Lung (tissue), 13 donors: Measurements from ENCODE around the gene RPS27. TPM values are rescaled to one million over a fixed set of nuclear protein-coding genes. Genes with fewer than 3 reads are reported as not detected.
"Not testable (repeated sequence)": the region's sequence is repeated elsewhere in the genome, so short reads cannot be mapped to it uniquely, and the experiment has no call there.

Source experiments
- ATAC-seq: fragments of 200-7000 bp; cut with Tn5 transposase; one replicate; pipeline ENCODE4 v1.9.1; 2020; ENCODE audit warnings: moderate number of reproducible peaks; ENCODE audit not compliant: insufficient read depth, low FRiP score
- DNase-seq, 3 donors: peaks; one replicate each; pipeline ENCODE4 v3.0.0-alpha.2; 2013 to 2017
- H3K27ac ChIP-seq, 2 donors: one replicate each; pipeline ENCODE4 v1.5.1; 2013; ENCODE audit warnings: mild to moderate bottlenecking in 2 of 2, moderate library complexity in 2 of 2, control low read depth in 1 of 2, inconsistent platforms in 1 of 2, low read depth in 1 of 2, low read length in 1 of 2
- H3K27me3 ChIP-seq, 3 donors: one replicate each; pipeline ENCODE4 v1.5.1; 2013; ENCODE audit warnings: low read length in 2 of 3; ENCODE audit not compliant: control insufficient read depth in 3 of 3, insufficient read depth in 3 of 3
- H3K36me3 ChIP-seq, 4 donors: one replicate each; pipeline ENCODE4 v1.5.1; 2013; ENCODE audit warnings: low read length in 4 of 4, mild to moderate bottlenecking in 1 of 4, moderate library complexity in 1 of 4; ENCODE audit not compliant: control insufficient read depth in 4 of 4, insufficient read depth in 4 of 4
- H3K4me1 ChIP-seq, 5 donors: one replicate each; pipeline ENCODE4 v1.5.1; 2013; ENCODE audit warnings: low read length in 5 of 5, mild to moderate bottlenecking in 2 of 5, moderate library complexity in 1 of 5; ENCODE audit not compliant: control insufficient read depth in 5 of 5, insufficient read depth in 5 of 5
- H3K4me3 ChIP-seq: one replicate; pipeline ENCODE4 v1.5.1; 2013; ENCODE audit warnings: mild to moderate bottlenecking, control low read depth, moderate library complexity
- H3K9ac ChIP-seq, 2 donors: one replicate each; pipeline ENCODE4 v1.5.1; 2013; ENCODE audit warnings: low read length in 2 of 2, control low read depth in 1 of 2; ENCODE audit not compliant: insufficient read depth in 1 of 2
- H3K9me3 ChIP-seq, 4 donors: one replicate each; pipeline ENCODE4 v1.5.1; 2013; ENCODE audit warnings: low read length in 3 of 4, mild to moderate bottlenecking in 1 of 4, moderate library complexity in 1 of 4; ENCODE audit not compliant: control insufficient read depth in 4 of 4, insufficient read depth in 3 of 4
- CTCF ChIP-seq: IDR thresholded peaks from 2 replicates; pipeline ENCODE4 v1.5.1; 2012; ENCODE audit warnings: mild to moderate bottlenecking; ENCODE audit errors: control extremely low read depth, extremely low read depth
- WGBS, 2 donors: extraction: QIAGEN DNeasy Blood & Tissue Kit; methylation state at CpG; one replicate each; pipeline ENCODE4 v1.1.7; 2013; 5-methylcytosine and 5-hydroxymethylcytosine counted together
- polyA plus RNA-seq, 2 donors: library from polyadenylated mRNA; stranded (reverse); fragments of 200-250 nt; gene quantifications; one replicate each; pipeline ENCODE4 v1.2.1, GENCODE V29; 2013
- small RNA-seq: library from RNA; depleted of rRNA; stranded (forward); fragments of <200 nt; gene quantifications from one replicate; pipeline ENCODE3, GENCODE V24; 2014; ENCODE audit warnings: low replicate concordance
- total RNA-seq, 2 donors: library from RNA; depleted of rRNA in 1 of 2; stranded (reverse); fragments of >200 nt in 1 of 2; gene quantifications; one replicate each; pipeline ENCODE4 v1.2.1, GENCODE V29; 2014 to 2021
- donor health status: control.
- donor health status: control.
- donor health status: Bipolar disorder and iron deficiency.
- donor health status: healthy.
- donor health status: DM: yes; HTN: yes; CAD: no.

RPS27 gene
- total and polyA plus RNA-seq, 4 donors, result 1,333 to 9,554 (median 3,383) TPM

DNA sequence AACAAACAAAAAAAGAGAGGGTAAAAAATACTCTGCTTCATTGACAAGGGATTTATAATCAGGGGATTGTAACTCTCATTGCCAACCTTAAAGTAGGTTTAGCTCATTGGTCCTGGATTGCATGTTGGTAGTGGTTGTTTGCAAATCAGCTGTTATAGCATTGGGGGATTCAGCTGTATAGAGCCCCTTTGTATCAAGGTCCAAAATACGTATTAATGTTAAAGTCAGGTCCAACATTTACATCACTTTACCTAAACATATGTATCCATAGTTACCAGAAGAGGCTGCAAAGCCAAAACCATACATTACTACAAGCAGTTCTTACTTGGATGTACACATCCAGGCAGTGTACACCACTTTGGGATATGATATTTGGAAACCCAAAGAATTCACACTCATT, 29.4 kb downstream of the RPS27 start:
- H3K9me3 ChIP-seq, result no peaks in the 10 kb centered on the region
- TF ChIP-seq CTCF, result no peak
- H3K4me3 ChIP-seq, result no peak overlapping the region
- no peaks in the 10 kb centered on the region for H3K36me3 ChIP-seq
- ATAC-seq, result no peak
- no peak overlapping the region for H3K27ac ChIP-seq
- H3K4me1 ChIP-seq, result no peaks in the 10 kb centered on the region
- WGBS, 2 donors, result 86 to 100% methylated on average over 1 of the region's 1 CpG
- H3K27me3 ChIP-seq, result no peaks in the 10 kb centered on the region
- no peak for DNase-seq
- no peak overlapping the region for H3K9ac ChIP-seq

DNA sequence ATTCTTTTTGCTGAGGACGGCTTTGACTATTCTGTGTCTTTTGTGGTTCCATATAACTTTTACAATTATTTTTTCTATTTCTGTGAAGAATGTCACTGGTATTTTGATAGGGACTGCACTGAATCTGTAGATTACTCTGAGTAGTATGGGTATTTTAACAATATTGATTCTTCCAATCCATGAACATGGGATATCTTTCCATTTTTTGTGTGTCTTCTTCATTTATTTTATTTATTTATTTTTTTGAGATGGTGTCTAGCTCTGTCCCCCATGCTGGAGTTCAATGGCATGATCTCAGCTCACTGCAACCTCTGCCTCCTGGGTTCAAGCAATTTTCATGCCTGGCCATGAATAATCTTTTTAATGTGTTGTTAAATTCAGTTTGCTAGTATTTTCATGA, 43.1 kb downstream of the RPS27 start:
- DNase-seq, H3K27ac ChIP-seq, H3K4me3 ChIP-seq, H3K27me3 ChIP-seq, H3K4me1 ChIP-seq, H3K36me3 ChIP-seq, H3K9ac ChIP-seq, ATAC-seq: not testable (repeated sequence)
- WGBS, 2 donors, result 98% methylated on average over 1 of the region's 1 CpG
- peaks cover 0 to 12% (median 0%) of the 10 kb centered on the region in 4 donors for H3K9me3 ChIP-seq

Small RNA genes lying within 50 kb of the gene (small RNA-seq; reads per million reads assigned to genes)
- gene MIR6737 (0.06 reads per million), gene RNU6-179P (not detected)

Other genes starting within 250 kb of the RPS27 start
- 100 to 1,000 TPM in 1 of 2 donors, 10 to 100 TPM in 1; 15.8 to 162 TPM for gene SLC27A3, start 215.4 kb upstream of the RPS27 start, total RNA-seq
- 100 to 1,000 TPM in 1 of 2 donors, 10 to 100 TPM in 1; 53.9 to 223 TPM for gene SLC27A3, start 215.4 kb upstream of the RPS27 start, polyA plus RNA-seq
- gene GATAD2B, start 67.8 kb upstream of the RPS27 start, total RNA-seq, result 10 to 100 TPM; 20.8 to 41.7 TPM
- gene GATAD2B, start 67.8 kb upstream of the RPS27 start, polyA plus RNA-seq, result 1 to 10 TPM; 4.6 to 6.0 TPM
- 10 to 100 TPM; 40.5 to 84.7 TPM for gene DENND4B, start 44.0 kb upstream of the RPS27 start, total RNA-seq
- 10 to 100 TPM; 57.2 to 61.6 TPM for gene DENND4B, start 44.0 kb upstream of the RPS27 start, polyA plus RNA-seq
- 10 to 100 TPM; 17.7 to 48.7 TPM for gene CRTC2, start 32.1 kb upstream of the RPS27 start, total RNA-seq
- 10 to 100 TPM; 41.9 to 43.2 TPM for gene CRTC2, start 32.1 kb upstream of the RPS27 start, polyA plus RNA-seq
- 100 to 1,000 TPM in 1 of 2 donors, 10 to 100 TPM in 1; 73.4 to 141 TPM for gene SLC39A1, start 27.2 kb upstream of the RPS27 start, total RNA-seq
- gene SLC39A1, start 27.2 kb upstream of the RPS27 start, polyA plus RNA-seq, result 100 to 1,000 TPM; 103 to 247 TPM
- gene CREB3L4, start 22.9 kb upstream of the RPS27 start, total RNA-seq, result 10 to 100 TPM; 13.6 to 21.8 TPM
- gene CREB3L4, start 22.9 kb upstream of the RPS27 start, polyA plus RNA-seq, result 10 to 100 TPM in 1 of 2 donors, 1 to 10 TPM in 1; 9.5 to 13.7 TPM
- 100 to 1,000 TPM; 105 to 146 TPM for gene JTB, start 13.1 kb upstream of the RPS27 start, total RNA-seq
- gene JTB, start 13.1 kb upstream of the RPS27 start, polyA plus RNA-seq, result 100 to 1,000 TPM; 206 to 230 TPM
- 100 to 1,000 TPM in 1 of 2 donors, 10 to 100 TPM in 1; 54.6 to 105 TPM for gene RAB13, start 4.4 kb upstream of the RPS27 start, total RNA-seq
- gene RAB13, start 4.4 kb upstream of the RPS27 start, polyA plus RNA-seq, result 100 to 1,000 TPM; 171 to 229 TPM
- gene NUP210L, start 164.3 kb downstream of the RPS27 start, total RNA-seq, result under 1 TPM; 0.09 to 0.26 TPM
- gene NUP210L, start 164.3 kb downstream of the RPS27 start, polyA plus RNA-seq, result under 1 TPM; 0.03 to 0.08 TPM
- gene TPM3, start 201.3 kb downstream of the RPS27 start, total RNA-seq, result 100 to 1,000 TPM; 164 to 433 TPM
- gene TPM3, start 201.3 kb downstream of the RPS27 start, polyA plus RNA-seq, result 100 to 1,000 TPM; 178 to 482 TPM
- 1 to 10 TPM; 3.2 to 5.4 TPM for gene CFAP141, start 215.6 kb downstream of the RPS27 start, total RNA-seq
- 1 to 10 TPM; 3.7 to 8.4 TPM for gene CFAP141, start 215.6 kb downstream of the RPS27 start, polyA plus RNA-seq
- gene UBAP2L, start 230.2 kb downstream of the RPS27 start, total RNA-seq, result 100 to 1,000 TPM; 126 to 147 TPM
- 10 to 100 TPM; 67.3 to 84.2 TPM for gene UBAP2L, start 230.2 kb downstream of the RPS27 start, polyA plus RNA-seq